ENCODE data around the gene TENM4.

- no peak for TF ChIP-seq POLR2A (IDR thresholded peaks at IDR 0.05)
- TF ChIP-seq CTCF (IDR thresholded peaks at IDR 0.05): no peak
Observed at GRCh38 chr11:78954261-78954660, 486.6 kb downstream of the TENM4 start.

Measured in Peyer's patch (tissue), 4 donors.